Body of pancreas (tissue), 4 donors: ENCODE results near the gene GSG1L.

Experiments
- CTCF ChIP-seq, 7 experiments: fragments of 450-650 bp in 4 of 7; fragments of 200-600 bp in 3 of 7; sonication (generic) in 3 of 7; IDR thresholded peaks; one replicate each; pipeline ENCODE4 v1.5.1; 2016 to 2019; ENCODE audit warnings: antibody characterized with exemption in 7 of 7
- POLR2A ChIP-seq, 3 donors: fragments of 450-650 bp; IDR thresholded peaks; one replicate each; pipeline ENCODE4 v1.6.1; 2016; ENCODE audit warnings: antibody characterized with exemption in 3 of 3, mild to moderate bottlenecking in 2 of 3

- TF ChIP-seq CTCF (IDR thresholded peaks at IDR 0.05) (no peak), POLR2A (IDR thresholded peaks at IDR 0.05) (no peak)
Observed at GRCh38 chr16:27758544-27758943, 305.0 kb downstream of the GSG1L start.
